Heart left ventricle (tissue), 13 donors: Measurements from ENCODE around the gene CFAP119.

ENCODE experiments used
- CTCF ChIP-seq, 12 donors: fragments of 200-600 bp; sonication (generic) in 4 of 12; IDR thresholded peaks; one replicate each; pipeline versions ENCODE4 v1.5.0 to v1.8.0; 2018 to 2022; ENCODE audit warnings: antibody characterized with exemption in 12 of 12, mild to moderate bottlenecking in 5 of 12
- POLR2A ChIP-seq, 2 donors: fragments of 450-650 bp; IDR thresholded peaks; one replicate each; pipeline ENCODE4 v1.6.1; 2017; ENCODE audit warnings: antibody characterized with exemption in 2 of 2, mild to moderate bottlenecking in 2 of 2, moderate library complexity in 2 of 2
- donor health status: ischemic (EF 13 %, LVEDD 7.1; RV severe dilation, severe dysfunction).
- donor health status: DM: no; HTN: yes; CAD: no.
- donor health status: DM: no; HTN: no; CAD: no.
- donor health status: ischemic (EF 25% LVEDD 6.9; RV normal size, moderate dysfunction).
- donor health status: ischemic (EF 25% LVEDD 5.7; RV mildly dilated, moderate dysfunction).
- donor health status: ischemic (EF 35%, LVEDD 5.7; RV mildly dilated, moderate dysfunction).
- donor health status: nonischemic (EF 11% LVEDD 7.7; RV severe dilation, severe dysfunction).
- donor health status: DM: yes; HTN: yes; CAD: no.
- donor health status: PGD.
- donor health status: ischemic (EF 29% LVEDD 5.4; RV normal size, mild dysfunction).
- donor health status: nonischemic (EF 23%, LVEDD 6.1; RV moderate dilation, normal function).

- TF ChIP-seq CTCF (IDR thresholded peaks at IDR 0.05) (no peak), POLR2A (IDR thresholded peaks at IDR 0.05) (no peak)
Observed at GRCh38 chr16:30775131-30775391, 13.2 kb upstream of the CFAP119 start.
